Chondrocyte (in vitro differentiated cells): ENCODE data around the gene HSF2BP. TPM values are rescaled to one million over a fixed set of nuclear protein-coding genes. Genes with fewer than 3 reads are reported as not detected.

Experiments used
- microRNA-seq: library from miRNA; unstranded; fragments of <30 nt; microRNA quantifications from one replicate; pipeline ENCODE4 v1.2.0, GENCODE V29; 2020; ENCODE audit warnings: borderline number of aligned reads
- total RNA-seq: library from RNA; stranded (reverse); gene quantifications from 3 replicates; pipeline ENCODE4 v1.2.1, GENCODE V29; 2021

Gene HSF2BP
- total RNA-seq, 1 donor from 2014 or later: 3.5 TPM

Small RNA genes within 50 kb of the gene (microRNA-seq; reads per million reads assigned to microRNA genes)
- gene MIR6070: not detected

Other genes with a start within 250 kb of the HSF2BP start
- 53.9 to 77.7 TPM (median 60.7 TPM) in 3 replicates for gene SIK1, start 232.4 kb downstream of the HSF2BP start, total RNA-seq
- gene RRP1B, start 72 bp upstream of the HSF2BP start, total RNA-seq: 24.5 to 29.0 TPM (median 24.8 TPM) in 3 replicates
- 213 to 234 TPM (median 216 TPM) in 3 replicates for gene PDXK, start 59.6 kb upstream of the HSF2BP start, total RNA-seq
- gene CSTB, start 116.8 kb upstream of the HSF2BP start, total RNA-seq: 56.5 to 63.6 TPM (median 57.2 TPM) in 3 replicates
- gene RRP1, start 130.1 kb upstream of the HSF2BP start, total RNA-seq: 18.4 to 19.6 TPM (median 19.2 TPM) in 3 replicates
- 43.5 to 48.1 TPM (median 45.4 TPM) in 3 replicates for gene AGPAT3, start 205.7 kb upstream of the HSF2BP start, total RNA-seq